ENCODE measurements around the gene KIF9.

DNA sequence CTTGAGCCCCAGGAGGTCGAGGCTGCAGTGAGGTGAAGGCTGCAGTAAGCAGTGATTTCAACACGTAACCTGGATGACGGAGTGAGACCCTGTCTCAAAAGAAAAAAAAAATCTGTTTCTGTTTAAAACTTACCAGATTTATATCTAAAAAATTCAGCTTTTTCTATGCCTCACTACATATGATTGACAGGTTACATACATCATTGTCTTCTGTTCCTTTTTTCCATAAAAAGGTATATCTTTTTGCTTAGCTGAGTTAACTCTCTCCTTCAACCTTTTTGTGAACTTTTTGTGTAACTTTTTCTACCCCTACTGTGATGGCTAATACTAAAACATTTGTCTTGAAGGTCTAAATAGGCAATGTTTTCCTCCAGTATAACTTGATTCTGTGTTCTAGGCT lies 80.1 kb downstream of the KIF9 start:
- TF ChIP-seq POLR2A (IDR thresholded peaks at IDR 0.05; ENCODE audit: low read depth) (no peak), EP300 (IDR thresholded peaks at IDR 0.05) (no peak)
- TF ChIP-seq, protein P1, sequence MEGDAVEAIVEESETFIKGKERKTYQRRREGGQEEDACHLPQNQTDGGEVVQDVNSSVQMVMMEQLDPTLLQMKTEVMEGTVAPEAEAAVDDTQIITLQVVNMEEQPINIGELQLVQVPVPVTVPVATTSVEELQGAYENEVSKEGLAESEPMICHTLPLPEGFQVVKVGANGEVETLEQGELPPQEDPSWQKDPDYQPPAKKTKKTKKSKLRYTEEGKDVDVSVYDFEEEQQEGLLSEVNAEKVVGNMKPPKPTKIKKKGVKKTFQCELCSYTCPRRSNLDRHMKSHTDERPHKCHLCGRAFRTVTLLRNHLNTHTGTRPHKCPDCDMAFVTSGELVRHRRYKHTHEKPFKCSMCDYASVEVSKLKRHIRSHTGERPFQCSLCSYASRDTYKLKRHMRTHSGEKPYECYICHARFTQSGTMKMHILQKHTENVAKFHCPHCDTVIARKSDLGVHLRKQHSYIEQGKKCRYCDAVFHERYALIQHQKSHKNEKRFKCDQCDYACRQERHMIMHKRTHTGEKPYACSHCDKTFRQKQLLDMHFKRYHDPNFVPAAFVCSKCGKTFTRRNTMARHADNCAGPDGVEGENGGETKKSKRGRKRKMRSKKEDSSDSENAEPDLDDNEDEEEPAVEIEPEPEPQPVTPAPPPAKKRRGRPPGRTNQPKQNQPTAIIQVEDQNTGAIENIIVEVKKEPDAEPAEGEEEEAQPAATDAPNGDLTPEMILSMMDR (IDR thresholded peaks at IDR 0.05), result no peak
